Fibroblast of pulmonary artery (primary cell): Measurements from ENCODE around the gene TMEM164.
A peak's percentile ranks its signal among the peaks of the same experiment; 100 is the strongest.

Experiments
- DNase-seq: peaks from one replicate; pipeline ENCODE4 v3.0.0-alpha.2; 2010; ENCODE audit warnings: low read depth
- H3K4me3 ChIP-seq: replicated peaks from 2 replicates; pipeline ENCODE4 v1.5.1; 2011; ENCODE audit warnings: low read depth, mild to moderate bottlenecking, control low read depth, low read length, moderate library complexity
- TF ChIP-seq, protein P1 (sequence below): IDR thresholded peaks from 2 replicates; pipeline ENCODE4 v1.5.1; 2011; ENCODE audit warnings: mild to moderate bottlenecking, control low read depth, low read length, inconsistent platforms; ENCODE audit errors: missing control alignments

The TMEM164 gene

GRCh38 chrX:110168585-110168984, 165.7 kb downstream of the TMEM164 start:
- H3K4me3 ChIP-seq: no peak overlapping the region
- TF ChIP-seq, protein P1, sequence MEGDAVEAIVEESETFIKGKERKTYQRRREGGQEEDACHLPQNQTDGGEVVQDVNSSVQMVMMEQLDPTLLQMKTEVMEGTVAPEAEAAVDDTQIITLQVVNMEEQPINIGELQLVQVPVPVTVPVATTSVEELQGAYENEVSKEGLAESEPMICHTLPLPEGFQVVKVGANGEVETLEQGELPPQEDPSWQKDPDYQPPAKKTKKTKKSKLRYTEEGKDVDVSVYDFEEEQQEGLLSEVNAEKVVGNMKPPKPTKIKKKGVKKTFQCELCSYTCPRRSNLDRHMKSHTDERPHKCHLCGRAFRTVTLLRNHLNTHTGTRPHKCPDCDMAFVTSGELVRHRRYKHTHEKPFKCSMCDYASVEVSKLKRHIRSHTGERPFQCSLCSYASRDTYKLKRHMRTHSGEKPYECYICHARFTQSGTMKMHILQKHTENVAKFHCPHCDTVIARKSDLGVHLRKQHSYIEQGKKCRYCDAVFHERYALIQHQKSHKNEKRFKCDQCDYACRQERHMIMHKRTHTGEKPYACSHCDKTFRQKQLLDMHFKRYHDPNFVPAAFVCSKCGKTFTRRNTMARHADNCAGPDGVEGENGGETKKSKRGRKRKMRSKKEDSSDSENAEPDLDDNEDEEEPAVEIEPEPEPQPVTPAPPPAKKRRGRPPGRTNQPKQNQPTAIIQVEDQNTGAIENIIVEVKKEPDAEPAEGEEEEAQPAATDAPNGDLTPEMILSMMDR: no peak
- peak; percentile 61 for DNase-seq

GRCh38 chrX:110170029-110170428, 167.1 kb downstream of the TMEM164 start:
- TF ChIP-seq, protein P1: no peak
- no peak overlapping the region for H3K4me3 ChIP-seq
- DNase-seq: no peak

DNA sequence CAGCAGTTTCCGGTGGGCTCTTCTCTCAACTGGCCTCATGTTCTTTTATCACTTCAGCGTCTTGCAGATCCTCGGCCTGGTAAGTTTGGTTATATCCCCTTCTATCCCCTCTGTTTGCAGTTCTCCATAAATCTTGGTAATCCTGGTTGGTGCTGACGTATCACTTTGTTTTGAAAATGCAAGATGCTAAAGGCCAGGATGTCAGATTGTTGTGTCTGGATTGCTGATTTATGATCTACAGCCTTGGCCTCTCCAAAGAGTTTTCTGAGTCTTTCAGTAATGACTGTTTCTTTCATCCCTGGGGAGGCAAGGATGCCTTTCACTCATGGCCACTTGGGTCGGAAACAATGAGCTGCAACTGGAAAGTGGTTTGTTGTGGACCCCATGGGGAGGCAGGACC, 168.5 kb downstream of the TMEM164 start:
- TF ChIP-seq, protein P1: no peak
- no peak overlapping the region for H3K4me3 ChIP-seq
- no peak for DNase-seq

DNA sequence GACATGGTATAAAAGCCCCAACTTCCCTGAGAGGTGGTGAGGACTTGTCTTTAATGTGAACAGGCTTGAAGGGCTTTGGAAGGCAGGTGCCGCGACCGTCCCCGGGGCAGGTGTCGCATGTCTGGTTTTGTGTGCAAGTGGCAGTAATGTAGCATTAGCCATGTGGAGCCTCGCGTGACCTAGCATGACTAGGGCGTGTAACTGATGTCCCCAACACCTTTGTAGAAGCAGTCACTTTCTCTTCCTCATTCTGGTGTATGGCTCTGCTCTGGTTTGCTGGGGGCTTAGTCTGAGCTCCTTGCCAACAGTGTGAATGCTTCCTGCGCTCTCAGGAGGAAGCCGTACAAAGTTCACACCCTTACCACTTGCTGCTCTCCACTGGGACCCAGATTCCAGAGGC, 169.3 kb downstream of the TMEM164 start:
- TF ChIP-seq, protein P1: no peak
- H3K4me3 ChIP-seq: no peak overlapping the region
- DNase-seq: no peak

- TF ChIP-seq, protein P1: no peak
- no peak for DNase-seq
These were observed 170.6 kb downstream of the TMEM164 start for GRCh38 chrX:110173192-110174175.

DNA sequence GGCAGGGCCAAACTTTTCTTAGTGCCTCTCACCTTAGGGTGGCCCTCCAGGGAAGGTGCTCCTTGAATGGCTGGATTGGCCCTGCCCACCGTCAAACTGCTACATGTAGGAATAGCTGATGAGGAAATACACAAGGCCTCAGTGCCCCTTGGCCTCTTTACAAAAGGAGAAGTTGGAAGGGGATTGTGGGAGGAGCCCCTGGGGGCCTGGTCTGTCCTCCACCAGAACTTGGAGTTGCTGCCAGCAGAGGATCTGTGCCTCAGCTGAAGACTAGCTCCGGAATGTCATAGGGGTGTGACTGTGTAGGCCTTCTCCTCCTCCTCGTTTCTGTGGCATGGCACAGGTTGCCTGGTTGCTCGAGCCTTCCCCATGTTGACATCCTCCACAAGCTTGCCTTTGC, 172.2 kb downstream of the TMEM164 start:
- TF ChIP-seq, protein P1: no peak
- no peak for DNase-seq
- no peak overlapping the region for H3K4me3 ChIP-seq

More at GRCh38 chrX:110173192-110174175, 170.6 kb downstream of the TMEM164 start:
- H3K4me3 ChIP-seq: no peak overlapping the region
